IMR-90 (cell line): ENCODE results near the gene CAMTA1. TPM values are rescaled to one million over a fixed set of nuclear protein-coding genes. Genes with fewer than 3 reads are reported as not detected.

ENCODE experiments used
- ATAC-seq: fragments of 200-7000 bp; cut with Tn5 transposase; 2 replicates; pipeline ENCODE4 v1.9.1; 2020; ENCODE audit warnings: low read depth, mild to moderate bottlenecking, moderate library complexity
- BruUV-seq: library from RNA; stranded (reverse); fragments of 400-500 nt; replicated peaks from 2 replicates; lab custom pipeline; 2021; lab: Mats Ljungman, UMichigan
- CTCF ChIA-PET: fragments of 300-600 bp; formaldehyde crosslinking; extraction: SDS; loops from one replicate; lab custom pipeline; 2021; ENCODE audit warnings: antibody characterized with exemption; lab: Yijun Ruan, JAX
- POLR2A ChIA-PET: fragments of 300-600 bp; sonication (Branson Sonifier 250); formaldehyde crosslinking; loops from one replicate; lab custom pipeline; 2022; ENCODE audit warnings: antibody characterized with exemption; ENCODE audit not compliant: unreplicated experiment; lab: Charles Lee
- DNase-seq: peaks from one replicate; pipeline ENCODE4 v3.0.0; 2013
- H2AFZ ChIP-seq: replicated peaks from 2 replicates; pipeline ENCODE3; 2013; ENCODE audit warnings: low read length, mild to moderate bottlenecking; ENCODE audit not compliant: poor library complexity
- H2AK5ac ChIP-seq: 2 replicates; pipeline ENCODE4 v1.6.1; 2013; ENCODE audit warnings: low read depth, low read length, inconsistent platforms
- H2AK9ac ChIP-seq: replicated peaks from 2 replicates; pipeline ENCODE3; 2013; ENCODE audit warnings: mild to moderate bottlenecking, low read depth, low read length, moderate library complexity; ENCODE audit not compliant: poor library complexity
- H2BK120ac ChIP-seq: 2 replicates; pipeline ENCODE4 v1.6.1; 2013; ENCODE audit warnings: low read depth, low read length, inconsistent platforms
- H2BK15ac ChIP-seq: 3 replicates; pipeline ENCODE4 v1.6.1; 2013; ENCODE audit warnings: low read depth, low read length, inconsistent platforms
- H2BK20ac ChIP-seq: 2 replicates; pipeline ENCODE4 v1.6.1; 2013; ENCODE audit warnings: low read depth, mild to moderate bottlenecking, inconsistent platforms, low read length, moderate library complexity
- H2BK5ac ChIP-seq: 2 replicates; pipeline ENCODE4 v1.6.1; 2013; ENCODE audit warnings: mild to moderate bottlenecking, low read depth, low read length, inconsistent platforms; ENCODE audit not compliant: poor library complexity, severe bottlenecking
- H3K14ac ChIP-seq: replicated peaks from 2 replicates; pipeline ENCODE4 v1.6.1; 2013; ENCODE audit warnings: low read depth, low read length, inconsistent platforms
- H3K18ac ChIP-seq: 2 replicates; pipeline ENCODE4 v1.6.1; 2013; ENCODE audit warnings: low read depth, low read length, control low read depth
- H3K23ac ChIP-seq: 2 replicates; pipeline ENCODE4 v1.6.1; 2013; ENCODE audit warnings: low read depth, low read length, inconsistent platforms
- H3K27ac ChIP-seq: 2 replicates; pipeline ENCODE4 v1.5.1; 2013; ENCODE audit warnings: mild to moderate bottlenecking, control low read depth, low read length; ENCODE audit not compliant: insufficient read depth
- H3K27me3 ChIP-seq: 2 replicates; pipeline ENCODE4 v1.6.1; 2013; ENCODE audit warnings: low read length; ENCODE audit not compliant: control insufficient read depth, insufficient read depth
- H3K36me3 ChIP-seq: 2 replicates; pipeline ENCODE4 v1.6.1; 2013; ENCODE audit warnings: low read length, mixed read lengths; ENCODE audit not compliant: control insufficient read depth, insufficient read depth
- H3K4ac ChIP-seq: 2 replicates; pipeline ENCODE4 v1.6.1; 2013; ENCODE audit warnings: low read depth, low read length, inconsistent platforms
- H3K4me1 ChIP-seq: 2 replicates; pipeline ENCODE4 v1.6.1; 2013; ENCODE audit warnings: low read length, mixed read lengths; ENCODE audit not compliant: control insufficient read depth, insufficient read depth
- H3K4me2 ChIP-seq: 2 replicates; pipeline ENCODE4 v1.6.1; 2013; ENCODE audit warnings: low read depth, mild to moderate bottlenecking, control low read depth, low read length, moderate library complexity
- H3K4me3 ChIP-seq: 2 replicates; pipeline ENCODE4 v1.5.1; 2013; ENCODE audit warnings: low read depth, mild to moderate bottlenecking, control low read depth, low read length, moderate library complexity; ENCODE audit not compliant: insufficient read depth
- H3K56ac ChIP-seq: 2 replicates; pipeline ENCODE4 v1.6.1; 2013; ENCODE audit warnings: low read length, inconsistent platforms; ENCODE audit not compliant: insufficient read depth; ENCODE audit errors: extremely low read depth
- H3K79me1 ChIP-seq, 2 experiments: 2 replicates each; pipeline ENCODE4 v1.6.1; 2013; ENCODE audit warnings: low read length in 2 of 2, inconsistent platforms in 1 of 2, low read depth in 1 of 2
- H3K9ac ChIP-seq: 2 replicates; pipeline ENCODE4 v1.6.1; 2013; ENCODE audit warnings: low read depth, low read length, control low read depth
- H3K9me1 ChIP-seq: 2 replicates; pipeline ENCODE4 v1.6.1; 2013; ENCODE audit warnings: low read length, inconsistent platforms; ENCODE audit not compliant: insufficient read depth
- H3K9me3 ChIP-seq: 2 replicates; pipeline ENCODE4 v1.6.1; 2013; ENCODE audit warnings: low read length; ENCODE audit not compliant: control insufficient read depth, insufficient read depth
- H4K20me1 ChIP-seq: 2 replicates; pipeline ENCODE4 v1.6.1; 2013; ENCODE audit warnings: low read length, inconsistent platforms; ENCODE audit not compliant: insufficient read depth
- H4K5ac ChIP-seq: 2 replicates; pipeline ENCODE4 v1.6.1; 2013; ENCODE audit warnings: mild to moderate bottlenecking, low read depth, low read length, control low read depth
- H4K8ac ChIP-seq, 2 experiments: 2 replicates each; pipeline ENCODE4 v1.6.1; 2013; ENCODE audit warnings: low read depth in 2 of 2, low read length in 2 of 2, control low read depth in 1 of 2, inconsistent platforms in 1 of 2
- H4K91ac ChIP-seq: 2 replicates; pipeline ENCODE4 v1.6.1; 2013; ENCODE audit warnings: low read depth, low read length, inconsistent platforms; ENCODE audit not compliant: insufficient read depth
- BHLHE40 ChIP-seq: fragments of 150-350 bp; IDR thresholded peaks from 2 replicates; pipeline ENCODE4 v1.6.1; 2016; ENCODE audit warnings: mild to moderate bottlenecking, low read depth, low read length
- FOS ChIP-seq: fragments of 150-350 bp; IDR thresholded peaks from 2 replicates; pipeline ENCODE4 v1.6.1; 2016; ENCODE audit warnings: low read depth, low read length
- MXI1 ChIP-seq: IDR thresholded peaks from 2 replicates; pipeline ENCODE4 v1.6.1; 2012; ENCODE audit warnings: low read depth, mild to moderate bottlenecking, low read length, moderate library complexity, borderline replicate concordance
- NFE2L2 ChIP-seq: fragments of 150-350 bp; IDR thresholded peaks from 2 replicates; pipeline ENCODE4 v1.6.1; 2016; ENCODE audit warnings: low read depth, mild to moderate bottlenecking, low read length
- RFX5 ChIP-seq: IDR thresholded peaks from 2 replicates; pipeline ENCODE4 v1.8.0; 2012; ENCODE audit warnings: low read depth, mild to moderate bottlenecking, low read length, moderate library complexity
- WGBS, 2 experiments: methylation state at CpG; one replicate each; pipeline versions ENCODE4 v1.1.5 to v1.1.7; 2013; ENCODE audit warnings: missing lambda C conversion rate in 2 of 2; ENCODE audit not compliant: insufficient read length in 1 of 2; ENCODE audit errors: extremely low coverage in 2 of 2; 5-methylcytosine and 5-hydroxymethylcytosine counted together
- dilution Hi-C: fragments of 300-500 bp; cut with HindIII; formaldehyde crosslinking; loops from one replicate; pipeline ENCODE4 v1.14.3; 2018; ENCODE audit warnings: low sequenced_read_pairs; ENCODE audit not compliant: unreplicated experiment
- in situ Hi-C: fragments of 300-500 bp; cut with MboI; formaldehyde crosslinking; loops from 3 replicates; pipeline ENCODE4 v1.14.3; 2019; ENCODE audit warnings: low sequenced_read_pairs, inconsistent platforms, mixed read lengths
- intact Hi-C: fragments of 100-400 bp; cut with micrococcal nuclease; formaldehyde crosslinking; loops from 2 replicates; pipeline ENCODE4 v1.10.0; 2022
- polyA plus RNA-seq, 3 experiments: library from polyadenylated mRNA; depleted of rRNA; stranded (reverse); fragments of >200 nt; gene quantifications; 2 replicates each; pipeline ENCODE4 v1.2.3, GENCODE V29; 2012; ENCODE audit warnings: low replicate concordance in 1 of 3
- total RNA-seq: library from RNA; depleted of rRNA; stranded (reverse); fragments of >200 nt; gene quantifications from 2 replicates; pipeline ENCODE4 v1.2.3, GENCODE V29; 2012

Gene CAMTA1
- total and polyA plus RNA-seq, 2 of the 4 experiments (the other 2 are of a cell fraction): 35.5 to 74.3 TPM

- no TSS peak for BruUV-seq
- TF ChIP-seq FOS: no peak
- TF ChIP-seq RFX5: no peak
- no peak for TF ChIP-seq NFE2L2
- TF ChIP-seq BHLHE40: no peak
- no peak for TF ChIP-seq MXI1
- no peak overlapping the region for H4K91ac ChIP-seq
- no peak overlapping the region for H2BK15ac ChIP-seq
- H4K8ac ChIP-seq: no peak overlapping the region
- H3K4me1 ChIP-seq: peaks cover 5% of the 10 kb centered on the region; the same call in 1 of the 2 replicates
- no peak overlapping the region for H2BK120ac ChIP-seq
- H3K4me2 ChIP-seq: peak overlapping the region; percentile 29; the same call in 1 of the 2 replicates
- no peak overlapping the region for H3K4ac ChIP-seq
- WGBS, 2 experiments: no CpG with 5 or more reads among the region's 11 CpGs
- no peaks in the 10 kb centered on the region for H3K27me3 ChIP-seq
- no peaks in the 10 kb centered on the region for H3K9me3 ChIP-seq
- H2AFZ ChIP-seq: peak overlapping the region; percentile 46
- no peak overlapping the region for H4K5ac ChIP-seq
- no peak overlapping the region for H2BK20ac ChIP-seq
- H3K18ac ChIP-seq: no peak overlapping the region
- dilution Hi-C loops: no loop called here
- H2BK5ac ChIP-seq: no peak overlapping the region
- ATAC-seq (peak; percentile 70), DNase-seq (peak; percentile 45)
- no peak overlapping the region for H3K27ac ChIP-seq
- in situ Hi-C loops: no loop called here
- H3K79me1 ChIP-seq: no peaks in the 10 kb centered on the region
- POLR2A ChIA-PET: no interaction called here
- H4K20me1 ChIP-seq: no peaks in the 10 kb centered on the region
- intact Hi-C loops: no loop called here
- H3K56ac ChIP-seq: no peak overlapping the region
- no peak overlapping the region for H3K9ac ChIP-seq
- H2AK9ac ChIP-seq: no peak overlapping the region
- no peak overlapping the region for H2AK5ac ChIP-seq
- H3K36me3 ChIP-seq: no peaks in the 10 kb centered on the region
- H3K4me3 ChIP-seq: no peak overlapping the region
- CTCF ChIA-PET: no interaction called here
- H3K14ac ChIP-seq: no peak overlapping the region
- no peak overlapping the region for H3K23ac ChIP-seq
- H3K9me1 ChIP-seq: no peaks in the 10 kb centered on the region
Measured at GRCh38 chr1:7508934-7509519, 723.8 kb downstream of the CAMTA1 start.
